ENCODE measurements around the gene KYAT1. TPM values are rescaled to one million over a fixed set of nuclear protein-coding genes. Genes with fewer than 3 reads are reported as not detected.

Gene KYAT1
- total and polyA plus RNA-seq, 2 of the 13 experiments (the other 11 are each of a cell fraction or from before 2014, with no cell fraction given), result 9.2 to 46.5 TPM

GRCh38 chr9:128863647-128864046 lies 18.1 kb downstream of the KYAT1 start (continued):
- TF ChIP-seq CENPX (CRISPR knock-in tag; IDR thresholded peaks at IDR 0.05) (no peak), TBX3 (IDR thresholded peaks at IDR 0.05; ENCODE audit: borderline replicate concordance) (no peak), ZSCAN29 (CRISPR knock-in tag; conservative IDR thresholded peaks at IDR 0.05) (no peak), ZNF350 (CRISPR knock-in tag; IDR thresholded peaks at IDR 0.05; ENCODE audit: borderline replicate concordance, low read depth) (no peak; the same call in 1 of the 2 replicates), ZBTB7B (CRISPR knock-in tag; IDR thresholded peaks at IDR 0.05) (peak; percentile 66; the same call in 1 of the 2 replicates), ATF1 (CRISPR knock-in tag; IDR thresholded peaks at IDR 0.05) (no peak), GLI4 (CRISPR knock-in tag; IDR thresholded peaks at IDR 0.05; ENCODE audit: borderline replicate concordance) (no peak), ATF3 (CRISPR knock-in tag; IDR thresholded peaks at IDR 0.05) (no peak), ISL2 (CRISPR knock-in tag; IDR thresholded peaks at IDR 0.05) (no peak), KMT2A (CRISPR knock-in tag; IDR thresholded peaks at IDR 0.05) (no peak), NFKBIZ (CRISPR knock-in tag; IDR thresholded peaks at IDR 0.05) (no peak), PHB2 (IDR thresholded peaks at IDR 0.05; ENCODE audit: partially characterized antibody) (no peak), ZNF543 (CRISPR knock-in tag; IDR thresholded peaks at IDR 0.05) (no peak), ESRRA (CRISPR knock-in tag; IDR thresholded peaks at IDR 0.05; ENCODE audit: low read depth) (no peak), CC2D1A (CRISPR knock-in tag; IDR thresholded peaks at IDR 0.05) (no peak), MED13 (CRISPR knock-in tag; IDR thresholded peaks at IDR 0.05) (no peak), ZMAT3 (CRISPR knock-in tag; conservative IDR thresholded peaks at IDR 0.05) (no peak), HOXA3 (CRISPR knock-in tag; IDR thresholded peaks at IDR 0.05) (peak; percentile 44; the same call in 1 of the 2 replicates), KDM6A (CRISPR knock-in tag; IDR thresholded peaks at IDR 0.05; ENCODE audit: low read depth) (no peak), ASH2L (IDR thresholded peaks at IDR 0.05; ENCODE audit: insufficient read length, low read depth, low read length) (no peak), TP53 (CRISPR knock-in tag; conservative IDR thresholded peaks at IDR 0.05) (no peak), ZNF282 (IDR thresholded peaks at IDR 0.05; ENCODE audit: partially characterized antibody) (no peak), MBNL3 (CRISPR knock-in tag; conservative IDR thresholded peaks at IDR 0.05) (no peak), EHMT2 (IDR thresholded peaks at IDR 0.05; ENCODE audit: borderline replicate concordance, low read depth, low read length) (no peak), ZNF207 (IDR thresholded peaks at IDR 0.05; ENCODE audit: borderline replicate concordance) (no peak)
- TF ChIP-seq, protein P1, sequence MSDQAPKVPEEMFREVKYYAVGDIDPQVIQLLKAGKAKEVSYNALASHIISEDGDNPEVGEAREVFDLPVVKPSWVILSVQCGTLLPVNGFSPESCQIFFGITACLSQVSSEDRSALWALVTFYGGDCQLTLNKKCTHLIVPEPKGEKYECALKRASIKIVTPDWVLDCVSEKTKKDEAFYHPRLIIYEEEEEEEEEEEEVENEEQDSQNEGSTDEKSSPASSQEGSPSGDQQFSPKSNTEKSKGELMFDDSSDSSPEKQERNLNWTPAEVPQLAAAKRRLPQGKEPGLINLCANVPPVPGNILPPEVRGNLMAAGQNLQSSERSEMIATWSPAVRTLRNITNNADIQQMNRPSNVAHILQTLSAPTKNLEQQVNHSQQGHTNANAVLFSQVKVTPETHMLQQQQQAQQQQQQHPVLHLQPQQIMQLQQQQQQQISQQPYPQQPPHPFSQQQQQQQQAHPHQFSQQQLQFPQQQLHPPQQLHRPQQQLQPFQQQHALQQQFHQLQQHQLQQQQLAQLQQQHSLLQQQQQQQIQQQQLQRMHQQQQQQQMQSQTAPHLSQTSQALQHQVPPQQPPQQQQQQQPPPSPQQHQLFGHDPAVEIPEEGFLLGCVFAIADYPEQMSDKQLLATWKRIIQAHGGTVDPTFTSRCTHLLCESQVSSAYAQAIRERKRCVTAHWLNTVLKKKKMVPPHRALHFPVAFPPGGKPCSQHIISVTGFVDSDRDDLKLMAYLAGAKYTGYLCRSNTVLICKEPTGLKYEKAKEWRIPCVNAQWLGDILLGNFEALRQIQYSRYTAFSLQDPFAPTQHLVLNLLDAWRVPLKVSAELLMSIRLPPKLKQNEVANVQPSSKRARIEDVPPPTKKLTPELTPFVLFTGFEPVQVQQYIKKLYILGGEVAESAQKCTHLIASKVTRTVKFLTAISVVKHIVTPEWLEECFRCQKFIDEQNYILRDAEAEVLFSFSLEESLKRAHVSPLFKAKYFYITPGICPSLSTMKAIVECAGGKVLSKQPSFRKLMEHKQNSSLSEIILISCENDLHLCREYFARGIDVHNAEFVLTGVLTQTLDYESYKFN (CRISPR knock-in tag; conservative IDR thresholded peaks at IDR 0.05), result peak; percentile 36; the same call in 1 of the 2 replicates
- TF ChIP-seq, protein P2, sequence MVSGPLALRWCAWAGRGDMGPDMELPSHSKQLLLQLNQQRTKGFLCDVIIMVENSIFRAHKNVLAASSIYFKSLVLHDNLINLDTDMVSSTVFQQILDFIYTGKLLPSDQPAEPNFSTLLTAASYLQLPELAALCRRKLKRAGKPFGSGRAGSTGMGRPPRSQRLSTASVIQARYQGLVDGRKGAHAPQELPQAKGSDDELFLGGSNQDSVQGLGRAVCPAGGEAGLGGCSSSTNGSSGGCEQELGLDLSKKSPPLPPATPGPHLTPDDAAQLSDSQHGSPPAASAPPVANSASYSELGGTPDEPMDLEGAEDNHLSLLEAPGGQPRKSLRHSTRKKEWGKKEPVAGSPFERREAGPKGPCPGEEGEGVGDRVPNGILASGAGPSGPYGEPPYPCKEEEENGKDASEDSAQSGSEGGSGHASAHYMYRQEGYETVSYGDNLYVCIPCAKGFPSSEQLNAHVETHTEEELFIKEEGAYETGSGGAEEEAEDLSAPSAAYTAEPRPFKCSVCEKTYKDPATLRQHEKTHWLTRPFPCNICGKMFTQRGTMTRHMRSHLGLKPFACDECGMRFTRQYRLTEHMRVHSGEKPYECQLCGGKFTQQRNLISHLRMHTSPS (CRISPR knock-in tag; IDR thresholded peaks at IDR 0.05; ENCODE audit: low read depth), result no peak
- TF ChIP-seq, protein P3, sequence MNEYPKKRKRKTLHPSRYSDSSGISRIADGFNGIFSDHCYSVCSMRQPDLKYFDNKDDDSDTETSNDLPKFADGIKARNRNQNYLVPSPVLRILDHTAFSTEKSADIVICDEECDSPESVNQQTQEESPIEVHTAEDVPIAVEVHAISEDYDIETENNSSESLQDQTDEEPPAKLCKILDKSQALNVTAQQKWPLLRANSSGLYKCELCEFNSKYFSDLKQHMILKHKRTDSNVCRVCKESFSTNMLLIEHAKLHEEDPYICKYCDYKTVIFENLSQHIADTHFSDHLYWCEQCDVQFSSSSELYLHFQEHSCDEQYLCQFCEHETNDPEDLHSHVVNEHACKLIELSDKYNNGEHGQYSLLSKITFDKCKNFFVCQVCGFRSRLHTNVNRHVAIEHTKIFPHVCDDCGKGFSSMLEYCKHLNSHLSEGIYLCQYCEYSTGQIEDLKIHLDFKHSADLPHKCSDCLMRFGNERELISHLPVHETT (CRISPR knock-in tag; conservative IDR thresholded peaks at IDR 0.05), result no peak
